Activated CD4-positive, CD25-positive, alpha-beta regulatory T cell treated with anti-CD3 and anti-CD28 coated beads, Interleukin-2, amount 50 U/mL, for 24 hours (primary cell): ENCODE results near the gene TMX3.

ENCODE experiments used
- ATAC-seq, 2 donors: fragments of 150-1000 bp; cut with Tn5 transposase; one replicate each; pipeline ENCODE4 v1.10.0; 2021; ENCODE audit warnings: mild to moderate bottlenecking in 1 of 2, moderate library complexity in 1 of 2

TMX3 gene

DNA sequence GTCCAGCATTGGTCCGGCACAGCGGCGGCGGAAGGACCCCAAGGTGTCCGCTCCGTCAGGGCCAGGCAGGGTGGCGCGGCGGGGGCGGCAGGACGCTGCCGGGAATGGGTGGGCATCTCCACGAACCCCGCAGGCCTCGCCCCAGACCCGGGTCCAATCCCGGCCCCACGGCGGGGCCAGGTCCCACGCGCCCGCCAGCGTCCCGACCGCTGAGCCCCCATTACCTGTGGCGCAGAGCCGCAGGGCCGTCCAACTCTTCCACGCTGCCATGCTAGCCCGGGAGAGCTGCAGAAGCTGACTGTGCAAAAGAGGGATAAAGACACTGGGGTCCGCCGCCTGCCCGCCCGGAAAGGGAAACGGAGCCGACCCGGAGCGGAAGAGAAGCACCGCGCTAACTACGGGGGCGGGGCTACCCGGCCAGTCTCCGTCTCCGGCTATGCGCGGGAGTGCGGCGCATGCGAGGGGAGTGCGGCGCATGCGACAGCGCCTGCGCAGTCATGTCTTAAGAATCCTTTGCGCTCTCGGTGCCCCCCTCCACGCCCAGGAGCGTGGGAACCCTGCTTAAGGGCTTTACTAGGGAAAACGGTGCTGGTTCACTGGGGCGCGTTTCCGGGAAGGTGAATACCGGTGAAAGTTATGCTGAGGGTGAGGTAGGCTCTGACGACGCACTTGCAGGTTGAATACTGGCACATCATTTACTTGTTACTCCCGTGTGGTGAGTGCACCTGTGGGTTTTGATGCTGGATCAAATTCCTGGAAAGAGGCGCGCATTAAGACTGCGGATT lies at the start of gene TMX3:
Gene TMX3, minus strand, starts transcription at position 397 of the 785 bp plus-strand sequence. Its CDS starts 127 bp downstream, at position 270.
- ATAC-seq: peak; percentile 96 to 97

DNA sequence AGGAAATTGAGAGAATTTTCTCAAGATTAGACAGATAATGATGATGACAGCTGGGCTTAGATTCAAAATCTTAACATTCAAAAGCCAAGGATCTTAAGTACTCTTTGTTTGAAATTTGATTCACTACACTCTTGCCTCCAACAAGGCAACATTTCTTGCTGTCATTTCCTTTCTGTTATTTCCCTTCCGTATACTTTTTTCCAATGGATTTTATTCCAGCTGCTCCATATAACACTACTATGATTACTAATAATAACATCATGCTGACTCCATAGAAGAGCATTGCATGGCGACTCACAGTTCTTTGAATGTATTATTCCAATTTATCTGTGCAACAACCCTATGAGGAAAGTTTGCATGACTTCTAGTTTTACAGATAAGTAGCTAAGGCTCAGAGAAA lies 49.1 kb upstream of the TMX3 start:
- no peak for ATAC-seq

DNA sequence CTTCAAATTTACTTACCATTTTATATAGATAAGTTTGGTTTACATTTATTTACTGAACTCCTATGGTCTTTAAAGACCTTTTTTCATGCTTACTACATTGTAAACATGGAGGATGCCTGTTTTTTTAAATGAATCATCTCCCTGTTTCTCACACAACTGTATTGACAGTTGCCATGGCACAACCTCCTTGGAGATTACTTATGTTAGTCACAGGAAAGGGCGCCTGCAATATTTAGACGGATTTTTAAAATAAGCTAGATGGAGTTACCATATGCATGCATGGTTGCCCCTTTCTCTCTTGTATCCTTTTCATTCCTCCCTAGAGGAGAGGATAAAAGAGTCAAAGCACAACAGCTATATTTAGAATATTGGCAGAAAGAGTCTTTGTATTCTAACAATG lies 48.2 kb upstream of the TMX3 start:
- ATAC-seq: no peak

GRCh38 chr18:68759308-68759707 lies 44.4 kb upstream of the TMX3 start:
- ATAC-seq: no peak

DNA sequence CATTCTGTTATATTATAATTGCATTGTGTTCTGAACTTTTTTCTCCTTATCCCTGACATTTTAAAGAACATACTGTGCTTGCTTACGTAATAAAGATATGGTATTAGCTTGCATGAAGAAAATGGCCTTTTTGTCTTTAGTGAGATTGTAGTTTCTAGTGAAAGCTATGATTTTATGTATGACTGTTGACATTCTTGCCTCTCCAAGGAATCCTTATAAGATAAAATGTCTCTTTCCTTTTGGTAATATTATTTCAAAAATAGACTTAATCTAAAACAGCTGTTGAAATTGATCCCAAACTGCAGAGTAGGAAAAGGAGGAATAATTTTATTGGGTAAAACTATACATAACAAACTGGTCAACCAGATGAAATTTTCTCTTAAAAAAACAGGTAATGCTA lies 42.2 kb upstream of the TMX3 start:
- ATAC-seq: no peak

DNA sequence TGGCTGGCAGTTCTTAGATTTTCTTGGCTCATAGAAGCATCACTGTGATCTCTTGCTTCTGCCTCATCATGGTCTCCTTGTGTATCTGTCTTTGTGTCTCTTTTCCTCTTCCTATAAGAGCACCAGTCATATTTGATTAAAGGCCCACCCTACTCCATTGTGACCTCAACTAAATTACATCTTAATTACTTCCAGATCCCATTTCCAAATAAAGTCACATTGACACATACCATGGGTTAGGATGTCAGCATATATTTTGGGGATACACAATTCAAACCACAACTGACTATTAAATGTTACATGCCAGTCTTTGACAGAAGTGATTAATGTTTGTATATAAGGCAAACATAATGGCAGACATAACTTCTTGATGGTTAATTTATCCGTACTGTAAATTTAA lies 27.3 kb upstream of the TMX3 start:
- no peak for ATAC-seq

DNA sequence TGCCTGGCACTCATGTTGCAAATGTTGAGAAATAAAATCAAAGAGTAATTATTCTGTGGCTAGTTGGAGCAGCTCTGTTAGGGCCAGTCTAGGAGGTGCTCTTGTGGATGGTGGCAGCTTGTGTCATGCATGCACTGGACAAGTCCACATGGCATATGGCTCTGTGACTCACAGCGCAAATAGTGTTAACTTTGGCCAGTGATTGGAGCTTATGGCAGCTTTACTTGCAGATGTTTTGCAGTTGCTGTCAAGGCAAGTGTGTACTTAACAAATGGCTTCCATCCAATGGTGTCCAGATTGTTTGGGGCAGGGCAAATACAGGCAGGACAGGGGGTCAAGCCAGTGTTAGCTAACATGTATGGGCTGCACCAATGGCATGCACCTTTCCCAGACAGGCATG lies 26.1 kb upstream of the TMX3 start:
- ATAC-seq: no peak

GRCh38 chr18:68739462-68739861 lies 24.6 kb upstream of the TMX3 start:
- ATAC-seq: no peak

- ATAC-seq: no peak
These were observed 23.7 kb upstream of the TMX3 start for GRCh38 chr18:68738564-68738963.

DNA sequence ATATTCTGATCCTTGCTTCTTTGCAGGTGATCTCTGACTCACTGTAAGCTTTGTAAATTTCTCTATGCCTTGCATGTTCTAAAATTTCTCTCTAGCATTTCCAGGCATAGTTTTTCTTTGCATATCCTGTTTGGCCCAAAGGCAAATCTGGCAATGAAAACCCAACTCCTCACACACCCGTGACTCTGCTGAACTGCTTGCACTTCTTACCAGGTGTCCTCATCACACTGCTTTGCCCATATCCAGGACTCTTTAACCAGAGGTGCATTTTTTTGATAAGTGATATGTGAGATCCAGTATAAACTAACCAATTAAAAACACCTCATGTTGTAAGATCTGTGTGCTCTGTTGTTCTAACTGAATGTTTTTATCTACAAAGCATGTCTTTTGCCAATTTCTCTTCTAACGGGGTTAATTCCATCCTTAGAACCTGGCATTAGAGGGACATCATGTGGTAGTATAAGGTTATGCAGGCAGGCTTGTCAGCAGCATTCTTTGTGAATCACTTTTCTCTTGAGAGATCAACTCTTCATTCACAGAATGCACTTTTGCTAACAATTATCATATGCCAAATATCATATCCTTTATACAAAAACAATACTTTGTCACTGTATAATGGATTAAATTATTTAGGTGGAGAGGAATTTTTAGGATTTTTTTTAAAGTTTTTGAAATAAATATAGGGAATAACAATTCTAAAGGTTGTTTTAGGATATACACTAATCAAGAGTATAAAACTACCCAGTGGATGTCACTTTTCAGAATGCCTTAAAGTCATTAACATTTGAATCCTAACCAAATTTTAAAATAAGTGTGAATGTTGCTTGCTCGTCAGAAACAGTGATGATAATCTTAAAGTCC lies 20.8 kb upstream of the TMX3 start:
- ATAC-seq: peak in 1 of 2 donors; percentile 53

- ATAC-seq: no peak
These were observed 19.4 kb upstream of the TMX3 start for GRCh38 chr18:68734308-68734707.

DNA sequence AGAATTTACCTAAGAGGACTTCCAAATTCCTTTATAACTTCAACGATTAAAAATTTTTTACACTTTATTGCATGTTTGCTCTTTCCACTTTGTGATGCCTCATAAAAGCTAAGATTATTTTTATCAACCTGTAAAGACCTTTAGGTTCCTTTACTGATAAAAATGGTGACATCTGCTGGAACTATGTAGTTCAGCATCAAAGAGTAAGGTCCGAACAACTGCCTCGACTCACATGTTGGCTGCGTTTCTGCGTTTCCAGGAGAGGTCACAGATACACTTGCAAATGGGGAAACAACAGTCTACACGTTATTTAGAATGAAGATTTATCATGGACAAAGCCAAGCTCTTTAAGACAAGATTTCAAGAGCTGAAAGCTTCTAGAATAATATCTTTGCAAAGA lies 18.8 kb upstream of the TMX3 start:
- no peak for ATAC-seq

DNA sequence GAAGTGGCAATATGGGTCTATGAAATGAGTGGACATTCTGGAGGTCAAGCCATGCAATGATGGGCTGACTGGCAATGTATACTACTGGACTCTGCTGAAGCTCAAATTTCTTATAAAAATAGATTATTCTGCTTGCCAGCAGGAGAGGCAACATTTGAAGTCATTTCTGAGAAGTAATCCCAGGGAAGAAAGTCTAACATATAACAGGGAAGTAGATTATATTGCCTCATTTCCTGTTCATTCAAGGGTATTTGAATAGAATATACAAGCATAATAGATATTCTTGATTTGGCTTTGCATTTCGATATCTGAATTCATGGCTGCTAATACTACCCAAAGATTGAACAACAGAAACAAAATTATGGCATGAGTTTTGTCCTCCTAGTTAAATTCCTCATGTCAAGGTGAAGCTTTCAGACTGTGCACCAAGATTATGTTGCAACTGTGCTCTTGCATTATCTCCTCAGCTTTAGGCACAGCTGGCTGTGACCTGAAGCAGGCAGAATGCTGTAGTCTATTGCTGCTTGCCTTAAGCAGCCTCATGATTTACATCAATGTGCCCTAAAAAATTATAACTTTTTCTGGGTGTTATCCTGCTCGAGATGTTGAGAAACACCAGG lies 13.3 kb upstream of the TMX3 start:
- no peak for ATAC-seq

GRCh38 chr18:68727506-68727905 lies 12.6 kb upstream of the TMX3 start:
- ATAC-seq: no peak

GRCh38 chr18:68725346-68725745 lies 10.4 kb upstream of the TMX3 start:
- ATAC-seq: no peak

- ATAC-seq: no peak
These were observed 9.1 kb upstream of the TMX3 start for GRCh38 chr18:68724021-68724420.

GRCh38 chr18:68723539-68723938 lies 8.6 kb upstream of the TMX3 start:
- ATAC-seq: no peak

- no peak for ATAC-seq
These were observed 7.9 kb upstream of the TMX3 start for GRCh38 chr18:68722821-68723220.

DNA sequence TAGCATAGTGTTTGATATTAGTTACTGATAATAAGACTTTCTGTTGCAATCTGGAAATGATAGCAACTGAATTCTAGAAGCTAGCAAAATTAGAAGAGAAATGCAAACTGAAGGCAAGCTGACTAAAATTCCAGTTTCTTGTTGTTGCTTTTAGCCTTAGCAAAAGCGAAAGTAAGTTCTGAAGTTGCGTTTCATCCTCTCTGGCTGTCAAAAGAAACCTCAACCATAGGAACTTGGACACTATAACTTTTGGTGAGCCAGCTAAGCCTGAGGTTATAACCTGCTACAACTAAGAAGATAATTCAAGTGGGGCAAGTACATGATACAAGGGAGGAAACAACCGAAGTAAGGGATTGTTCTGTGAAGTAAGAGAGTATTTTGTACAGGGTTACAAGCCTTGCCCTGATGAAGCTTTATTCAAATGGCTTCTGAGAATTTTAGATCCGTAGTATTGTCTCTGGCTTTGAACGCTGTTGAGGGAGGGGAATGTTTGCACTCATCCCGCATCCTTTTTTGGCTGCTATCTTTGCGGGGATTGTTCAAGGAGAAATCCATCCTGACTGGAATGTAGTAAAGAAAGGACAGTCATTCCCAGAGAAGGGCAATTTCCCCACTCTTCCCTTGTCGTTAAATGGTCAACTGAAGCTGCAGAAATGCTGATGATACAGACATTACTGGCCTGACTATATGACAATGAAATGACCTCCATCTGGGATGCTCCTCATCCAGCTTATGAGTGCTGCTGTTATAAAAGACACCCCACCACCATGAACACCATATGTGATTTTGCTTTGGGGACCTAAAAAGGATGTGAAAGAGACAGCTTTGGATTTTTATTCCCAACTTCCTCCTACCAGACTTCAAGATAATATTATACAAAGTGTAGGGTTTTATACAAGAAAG lies 7.0 kb upstream of the TMX3 start:
- ATAC-seq: peak; percentile 67 to 83

DNA sequence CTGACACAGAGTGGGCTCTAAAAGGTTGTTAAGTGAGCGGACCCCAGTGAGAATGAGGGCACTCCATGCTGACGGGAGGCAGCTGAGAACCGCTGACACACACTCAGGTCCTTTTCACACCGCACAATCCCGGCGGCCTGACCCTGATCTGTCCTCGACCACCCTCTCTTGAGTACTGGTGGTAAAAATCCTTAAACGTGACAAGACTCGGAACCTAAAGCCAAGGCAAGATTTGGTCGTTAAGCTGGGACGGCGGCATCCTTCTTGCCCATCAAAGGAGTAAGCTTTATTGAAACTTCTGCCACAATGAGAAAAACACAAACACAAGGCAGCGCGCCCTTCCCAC lies 569 bp downstream of the TMX3 start:
- ATAC-seq: no peak

DNA sequence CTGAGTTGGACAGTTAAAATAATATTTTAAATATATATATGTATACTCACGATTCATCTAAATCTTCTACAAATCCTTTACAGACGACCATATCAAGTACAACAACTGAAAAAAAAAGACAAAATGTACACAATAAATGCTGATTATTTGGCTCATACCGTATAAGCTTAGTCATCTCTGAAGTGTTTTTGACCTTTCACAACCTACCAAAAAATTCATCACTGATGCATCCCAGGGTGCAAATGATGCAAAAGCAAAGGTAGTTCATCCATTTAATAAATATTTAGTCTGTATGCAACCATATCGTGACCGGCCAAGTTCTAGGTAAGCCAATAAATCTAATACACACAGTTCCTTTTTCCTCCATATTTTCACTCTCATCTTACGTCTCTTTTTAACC lies 1.1 kb downstream of the TMX3 start:
- no peak for ATAC-seq

- no peak for ATAC-seq
These were observed 1.8 kb downstream of the TMX3 start for GRCh38 chr18:68713131-68713530.

GRCh38 chr18:68707646-68708045 lies 7.3 kb downstream of the TMX3 start:
- ATAC-seq: no peak
